ENCODE data around the gene FAM184B.

Gene FAM184B

DNA sequence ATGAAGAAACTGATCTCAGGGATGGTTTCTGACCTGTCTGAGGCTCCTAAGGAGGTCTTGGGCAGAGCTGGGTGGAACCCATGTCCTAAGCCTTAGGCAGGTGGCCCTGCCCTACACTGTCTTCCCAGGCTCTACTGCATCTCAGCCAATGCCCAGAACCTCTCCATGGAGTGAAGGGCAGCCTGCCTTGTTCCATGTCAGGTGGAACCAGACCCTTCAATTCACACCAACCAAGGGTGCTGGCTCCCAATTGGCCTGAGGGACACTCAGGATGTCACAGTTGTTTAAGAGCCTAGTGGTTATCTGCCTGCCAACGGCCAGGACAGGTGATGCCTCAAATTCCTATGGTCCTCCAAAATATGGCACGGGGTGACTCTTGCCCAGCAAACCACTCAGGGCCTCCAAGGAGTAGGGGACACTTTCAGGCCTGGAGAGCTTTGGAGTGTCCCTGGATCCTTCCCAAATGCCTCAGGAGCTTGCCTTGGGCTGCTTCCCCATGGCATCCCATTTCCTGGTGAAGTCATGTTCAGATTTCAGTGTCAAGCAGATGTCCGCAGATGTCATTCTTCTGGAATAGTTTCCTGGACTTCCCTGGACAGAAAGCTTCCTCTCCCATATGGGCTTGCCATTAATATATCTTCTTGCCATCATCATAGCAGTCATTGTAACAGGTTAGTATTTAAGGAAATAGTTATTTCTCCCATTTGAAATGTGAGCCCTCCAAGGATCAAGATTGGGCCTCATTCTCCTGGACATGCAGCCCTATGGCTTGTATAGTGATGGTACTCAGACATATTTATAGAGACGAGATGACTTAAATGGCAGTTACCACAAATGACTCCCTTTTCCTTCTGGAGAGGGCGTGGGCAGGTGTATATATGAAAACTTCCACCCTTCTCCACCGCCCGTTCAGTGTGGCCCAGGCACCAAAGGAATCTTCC lies 99.9 kb downstream of the FAM184B start:
- Histone ChIP-seq H3K9me2 (ENCODE audit: low read depth, low read length) (no peaks in the 10 kb centered on the region), H3K4me2 (ENCODE audit: low read length) (no peak overlapping the region), H2AFZ (ENCODE audit: low read length) (no peak overlapping the region), H3F3A (ENCODE audit: insufficient read depth, low read length) (no peaks in the 10 kb centered on the region), H3K9ac (ENCODE audit: low read length) (no peak overlapping the region), H4K20me1 (ENCODE audit: insufficient read depth, low read length) (no peaks in the 10 kb centered on the region), H3K79me2 (ENCODE audit: insufficient read depth, low read length) (no peaks in the 10 kb centered on the region), H3K9me3 (ENCODE audit: low read length) (no peaks in the 10 kb centered on the region), H3K4me1 (ENCODE audit: insufficient read depth, low read length, severe bottlenecking) (no peaks in the 10 kb centered on the region), H3K36me3 (ENCODE audit: insufficient read depth, low read length) (no peaks in the 10 kb centered on the region), H3K4me3 (ENCODE audit: low read depth, low read length, poor library complexity, severe bottlenecking) (no peak overlapping the region), H3K27me3 (ENCODE audit: insufficient read depth, low read length) (no peaks in the 10 kb centered on the region), H3K27ac (ENCODE audit: low read depth, low read length, poor library complexity, severe bottlenecking) (no peak overlapping the region)
- TF ChIP-seq EZH2 (IDR thresholded peaks at IDR 0.05; ENCODE audit: borderline replicate concordance, low read length), result no peak
- TF ChIP-seq, protein P1, sequence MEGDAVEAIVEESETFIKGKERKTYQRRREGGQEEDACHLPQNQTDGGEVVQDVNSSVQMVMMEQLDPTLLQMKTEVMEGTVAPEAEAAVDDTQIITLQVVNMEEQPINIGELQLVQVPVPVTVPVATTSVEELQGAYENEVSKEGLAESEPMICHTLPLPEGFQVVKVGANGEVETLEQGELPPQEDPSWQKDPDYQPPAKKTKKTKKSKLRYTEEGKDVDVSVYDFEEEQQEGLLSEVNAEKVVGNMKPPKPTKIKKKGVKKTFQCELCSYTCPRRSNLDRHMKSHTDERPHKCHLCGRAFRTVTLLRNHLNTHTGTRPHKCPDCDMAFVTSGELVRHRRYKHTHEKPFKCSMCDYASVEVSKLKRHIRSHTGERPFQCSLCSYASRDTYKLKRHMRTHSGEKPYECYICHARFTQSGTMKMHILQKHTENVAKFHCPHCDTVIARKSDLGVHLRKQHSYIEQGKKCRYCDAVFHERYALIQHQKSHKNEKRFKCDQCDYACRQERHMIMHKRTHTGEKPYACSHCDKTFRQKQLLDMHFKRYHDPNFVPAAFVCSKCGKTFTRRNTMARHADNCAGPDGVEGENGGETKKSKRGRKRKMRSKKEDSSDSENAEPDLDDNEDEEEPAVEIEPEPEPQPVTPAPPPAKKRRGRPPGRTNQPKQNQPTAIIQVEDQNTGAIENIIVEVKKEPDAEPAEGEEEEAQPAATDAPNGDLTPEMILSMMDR (IDR thresholded peaks at IDR 0.05; ENCODE audit: low read length), result no peak

DNA sequence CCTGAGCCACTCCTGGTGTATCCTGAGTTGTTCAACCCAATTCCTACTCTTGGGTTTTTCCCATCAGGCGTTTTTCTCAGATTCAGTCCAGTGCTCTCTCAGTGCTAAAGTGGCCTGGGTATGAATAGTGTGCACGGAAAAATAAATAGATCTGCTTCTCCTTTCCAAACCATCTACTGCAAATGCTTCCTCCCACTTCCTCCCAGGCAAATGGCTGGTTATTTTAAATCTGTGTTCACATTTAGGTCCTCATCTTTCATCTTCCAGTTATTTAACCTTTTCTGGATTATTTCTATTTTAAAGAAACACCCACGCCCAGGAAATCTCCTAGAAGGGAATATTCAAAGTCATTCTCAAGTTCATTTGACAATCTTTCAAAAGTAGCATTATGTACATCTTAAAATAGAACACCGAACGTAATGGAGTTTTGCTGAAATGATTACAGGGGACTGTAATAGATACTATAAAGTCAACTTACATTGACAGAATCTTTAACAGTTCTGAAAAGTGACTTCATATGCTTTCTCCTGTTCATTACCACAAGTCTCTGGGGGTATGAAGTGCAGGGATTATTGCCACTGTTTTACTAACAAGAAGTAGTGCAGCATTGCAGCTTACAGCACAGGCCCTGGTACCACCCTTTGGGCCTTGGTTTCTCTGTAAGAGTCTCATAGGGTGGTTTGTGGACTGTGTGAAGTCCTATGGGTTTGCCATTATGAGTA lies 100.7 kb downstream of the FAM184B start:
- Histone ChIP-seq H3K79me2 (ENCODE audit: insufficient read depth, low read length) (no peaks in the 10 kb centered on the region), H3K4me2 (ENCODE audit: low read length) (no peak overlapping the region), H3K27me3 (ENCODE audit: insufficient read depth, low read length) (no peaks in the 10 kb centered on the region), H3K9me2 (ENCODE audit: low read depth, low read length) (no peaks in the 10 kb centered on the region), H3K27ac (ENCODE audit: low read depth, low read length, poor library complexity, severe bottlenecking) (no peak overlapping the region), H3K9me3 (ENCODE audit: low read length) (no peaks in the 10 kb centered on the region), H2AFZ (ENCODE audit: low read length) (no peak overlapping the region), H3F3A (ENCODE audit: insufficient read depth, low read length) (no peaks in the 10 kb centered on the region), H3K9ac (ENCODE audit: low read length) (no peak overlapping the region), H3K4me1 (ENCODE audit: insufficient read depth, low read length, severe bottlenecking) (no peaks in the 10 kb centered on the region), H3K4me3 (ENCODE audit: low read depth, low read length, poor library complexity, severe bottlenecking) (no peak overlapping the region), H3K36me3 (ENCODE audit: insufficient read depth, low read length) (no peaks in the 10 kb centered on the region), H4K20me1 (ENCODE audit: insufficient read depth, low read length) (no peaks in the 10 kb centered on the region)
- TF ChIP-seq, protein P1 (IDR thresholded peaks at IDR 0.05; ENCODE audit: low read length), result no peak
- TF ChIP-seq EZH2 (IDR thresholded peaks at IDR 0.05; ENCODE audit: borderline replicate concordance, low read length), result no peak

DNA sequence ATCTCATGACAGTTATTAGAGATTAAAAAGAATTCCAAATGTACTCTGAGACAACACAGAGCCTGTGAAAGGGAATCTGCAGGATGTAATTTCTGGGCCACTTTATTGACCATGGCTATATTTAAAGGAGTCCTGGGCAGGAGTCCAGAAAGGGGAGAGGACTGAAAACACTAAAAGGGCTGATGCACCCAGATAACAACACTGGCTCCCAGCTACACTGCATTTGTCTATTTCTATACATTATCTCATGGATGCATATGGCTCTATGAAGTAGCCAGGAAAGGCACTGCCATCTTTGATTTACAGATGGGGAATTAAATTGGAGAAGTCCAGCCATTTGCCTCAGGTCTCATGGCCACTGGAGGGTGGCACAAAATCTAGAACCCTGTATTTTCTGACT lies 111.0 kb downstream of the FAM184B start:
- H3K4me1 ChIP-seq (ENCODE audit: insufficient read depth, low read length, severe bottlenecking), result peaks cover 7% of the 10 kb centered on the region
- TF ChIP-seq, protein P1 (IDR thresholded peaks at IDR 0.05; ENCODE audit: low read length), result no peak
- TF ChIP-seq EZH2 (IDR thresholded peaks at IDR 0.05; ENCODE audit: borderline replicate concordance, low read length), result no peak
- H3K27me3 ChIP-seq (ENCODE audit: insufficient read depth, low read length), result no peaks in the 10 kb centered on the region
- H3K9me2 ChIP-seq (ENCODE audit: low read depth, low read length), result no peaks in the 10 kb centered on the region
- H3K79me2 ChIP-seq (ENCODE audit: insufficient read depth, low read length), result no peaks in the 10 kb centered on the region
- H3K27ac ChIP-seq (ENCODE audit: low read depth, low read length, poor library complexity, severe bottlenecking), result no peak overlapping the region
- no peaks in the 10 kb centered on the region for H3F3A ChIP-seq (ENCODE audit: insufficient read depth, low read length)
- H3K9me3 ChIP-seq (ENCODE audit: low read length), result no peaks in the 10 kb centered on the region
- no peak overlapping the region for H3K4me3 ChIP-seq (ENCODE audit: low read depth, low read length, poor library complexity, severe bottlenecking)
- H3K4me2 ChIP-seq (ENCODE audit: low read length), result no peak overlapping the region
- no peaks in the 10 kb centered on the region for H4K20me1 ChIP-seq (ENCODE audit: insufficient read depth, low read length)
- H2AFZ ChIP-seq (ENCODE audit: low read length), result no peak overlapping the region
- H3K9ac ChIP-seq (ENCODE audit: low read length), result no peak overlapping the region
- no peaks in the 10 kb centered on the region for H3K36me3 ChIP-seq (ENCODE audit: insufficient read depth, low read length)
